HG02610 (cell line): ENCODE data around the gene LBH.

Source experiments
- ATAC-seq: cut with Tn5 transposase; IDR thresholded peaks from one replicate; pipeline ENCODE4 v1.9.1; 2021; ENCODE audit warnings: mild to moderate bottlenecking, moderate library complexity; ENCODE audit not compliant: unreplicated experiment

LBH gene

DNA sequence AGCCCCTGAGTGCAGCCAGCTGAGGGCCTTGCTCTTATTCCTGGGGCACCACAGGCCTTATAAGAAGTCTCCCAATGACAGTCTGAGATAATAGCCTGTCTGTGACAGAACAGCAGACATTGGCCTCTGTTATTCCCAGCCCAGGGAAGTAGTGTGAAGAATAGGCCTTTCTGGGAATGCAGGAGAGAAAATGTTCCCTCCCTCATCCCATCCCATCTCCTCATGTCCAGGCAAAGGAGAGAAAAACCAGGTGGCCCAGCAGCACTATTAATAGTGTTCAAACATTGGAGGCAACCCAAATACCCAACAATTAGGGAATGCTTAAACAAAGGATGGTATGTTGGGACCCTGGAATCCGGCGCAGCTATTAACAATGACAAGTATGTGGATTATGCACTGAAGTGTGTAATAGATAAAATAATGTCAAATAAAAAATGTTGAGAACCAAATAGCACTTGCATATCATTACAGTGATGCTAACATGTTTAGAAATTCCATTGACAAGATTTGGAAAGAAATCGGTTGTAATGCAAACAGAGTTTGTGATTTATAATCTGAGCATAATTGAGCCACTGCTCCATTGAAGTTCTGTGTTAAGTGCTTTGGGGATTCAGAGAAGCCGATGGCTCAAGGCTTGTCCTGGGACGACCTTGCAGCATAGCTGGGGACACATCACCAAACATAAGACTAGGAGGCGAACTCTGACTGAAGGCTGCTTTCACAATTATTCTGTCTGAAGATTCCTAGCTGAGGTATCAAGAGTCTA, 69.3 kb downstream of the LBH start:
- ATAC-seq, result no peak

DNA sequence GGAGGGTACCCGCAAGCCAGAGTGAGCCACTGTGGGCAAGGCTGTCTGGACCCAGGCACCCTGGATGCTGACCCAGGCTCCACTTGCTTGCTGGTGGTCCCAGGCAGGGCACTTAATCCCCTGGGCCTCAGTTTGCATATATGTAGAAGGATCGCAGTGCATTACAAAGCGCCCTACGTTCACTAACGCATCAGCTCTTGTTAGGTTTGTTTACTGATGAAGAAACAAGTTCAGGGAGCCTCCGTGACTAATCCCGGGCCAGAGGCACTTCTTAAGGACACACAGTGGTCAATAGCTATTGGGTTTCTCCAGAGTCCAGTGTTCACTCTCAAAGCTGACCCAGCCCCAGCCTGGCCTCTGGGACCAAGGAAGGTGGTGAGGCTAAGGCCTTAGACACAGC, 70.2 kb downstream of the LBH start:
- ATAC-seq, result no peak

DNA sequence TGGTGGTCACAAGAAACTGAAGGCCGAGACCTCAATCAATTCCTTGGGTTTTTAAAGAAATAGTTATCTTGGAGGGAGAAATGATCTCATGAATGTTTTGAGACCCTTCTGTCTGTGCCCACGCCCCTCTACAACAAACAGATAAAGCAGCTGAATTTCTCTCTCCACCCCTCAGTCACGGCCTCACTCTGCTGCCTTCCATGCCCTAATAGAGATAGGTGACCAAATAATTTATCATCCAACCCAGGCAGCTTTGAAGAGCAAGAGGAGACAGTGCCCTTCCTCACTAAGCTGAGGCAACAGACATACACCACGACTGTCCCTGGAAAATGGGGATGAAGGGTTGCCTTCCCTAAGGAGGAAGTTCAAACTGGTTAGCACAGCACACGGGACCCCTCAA, 71.2 kb downstream of the LBH start:
- ATAC-seq, result no peak

DNA sequence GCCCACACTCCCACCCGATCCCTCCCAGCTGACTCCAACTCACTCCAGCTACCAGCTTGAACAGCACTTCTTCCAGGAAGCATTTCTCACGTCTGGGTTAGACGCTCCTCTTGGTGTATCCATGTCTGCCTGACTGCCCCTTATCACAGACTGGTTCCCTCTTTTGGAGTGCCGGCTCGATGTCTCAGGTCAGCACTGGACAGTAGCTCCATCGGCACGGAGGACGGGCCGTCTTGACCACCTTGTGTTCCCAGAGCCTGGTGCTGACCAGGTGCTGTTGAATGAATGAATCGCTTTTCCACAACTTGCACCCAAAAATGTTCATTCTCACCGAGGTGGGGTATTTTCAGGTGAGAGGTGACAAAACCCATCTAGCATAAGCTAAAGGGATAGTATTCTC, 71.8 kb downstream of the LBH start:
- ATAC-seq, result no peak

DNA sequence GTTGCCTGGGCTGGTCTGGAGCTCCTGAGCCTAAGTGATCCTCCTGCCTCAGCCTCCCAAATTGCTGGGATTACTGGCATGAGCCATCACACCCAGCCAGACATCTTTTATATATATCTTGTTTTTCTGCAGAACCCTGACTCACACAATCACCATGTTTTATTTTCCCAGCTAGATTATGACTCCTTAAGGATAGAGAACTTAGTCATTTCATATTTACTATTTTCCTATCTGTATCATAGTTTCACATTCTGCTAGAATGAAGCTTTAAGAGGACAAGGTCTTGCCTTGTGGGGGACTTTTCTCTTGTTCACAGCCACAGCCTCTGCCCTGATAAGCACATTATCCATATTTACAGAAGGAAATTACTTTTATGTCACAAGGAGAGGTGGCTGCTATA, 73.9 kb downstream of the LBH start:
- no peak for ATAC-seq

DNA sequence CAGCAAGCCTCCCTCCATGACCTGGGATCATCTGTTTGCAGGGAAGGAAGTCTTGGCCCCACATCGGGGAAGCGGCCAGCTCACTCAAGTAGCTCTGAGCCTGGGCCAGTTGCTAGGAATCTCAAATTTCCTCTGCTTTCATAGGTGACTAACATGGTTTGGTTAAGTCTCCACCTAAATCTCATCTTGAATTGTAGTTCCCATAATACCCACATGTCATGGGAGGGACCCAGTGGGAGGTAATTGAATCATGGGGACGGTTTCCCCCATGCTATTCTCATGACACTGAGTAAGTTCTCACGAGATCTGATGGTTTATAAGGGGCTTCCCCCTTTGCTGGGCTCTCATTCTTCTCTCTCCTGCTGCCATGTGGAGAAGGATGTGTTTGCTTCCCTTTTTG, 75.2 kb downstream of the LBH start:
- ATAC-seq, result no peak

DNA sequence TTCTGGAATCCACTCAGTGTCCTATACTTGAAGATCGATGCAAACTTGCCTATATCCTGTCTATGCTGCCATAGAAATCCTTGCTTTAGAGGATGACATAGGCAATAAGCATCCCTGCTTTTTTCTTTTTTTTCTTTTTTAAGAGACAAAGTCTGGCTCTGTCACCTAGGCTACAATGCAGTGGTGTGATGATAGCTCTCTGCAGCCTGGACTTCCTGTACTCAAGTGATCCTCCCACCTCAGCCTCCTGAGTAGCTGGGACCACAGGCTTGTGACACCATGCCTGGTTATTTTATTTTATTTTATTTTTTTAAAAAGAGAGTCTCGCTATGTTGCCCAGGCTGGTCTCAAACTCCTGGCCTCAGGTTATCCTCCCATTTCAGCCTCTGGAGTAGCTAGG, 76.9 kb downstream of the LBH start:
- no peak for ATAC-seq
